Astrocyte (in vitro differentiated cells and primary cell): ENCODE data around the gene OR2A14. TPM values are rescaled to one million over a fixed set of nuclear protein-coding genes. Genes with fewer than 3 reads are reported as not detected.

ENCODE experiments used
- DNase-seq: peaks from one replicate; pipeline ENCODE4 v3.0.0-alpha.2; 2010; ENCODE audit warnings: low read depth
- FAIRE-seq: peaks from 2 replicates; lab custom pipeline; 2011; peaks lifted over from hg19 to GRCh38; lab: Jason Lieb, UNC
- H2AFZ ChIP-seq: 2 replicates; pipeline ENCODE4 v1.6.0; 2012; ENCODE audit warnings: low read depth, low read length, inconsistent platforms
- H3K27ac ChIP-seq: 2 replicates; pipeline ENCODE4 v1.5.1; 2011; ENCODE audit warnings: low read depth, low read length, inconsistent platforms
- H3K27me3 ChIP-seq: 2 replicates; pipeline ENCODE4 v1.6.0; 2011; ENCODE audit warnings: low read length, inconsistent platforms; ENCODE audit not compliant: insufficient read depth
- H3K36me3 ChIP-seq: 2 replicates; pipeline ENCODE4 v1.5.1; 2011; ENCODE audit warnings: low read length, inconsistent platforms; ENCODE audit not compliant: insufficient read depth
- H3K4me1 ChIP-seq: 2 replicates; pipeline ENCODE4 v1.5.1; 2011; ENCODE audit warnings: low read length, inconsistent platforms; ENCODE audit not compliant: insufficient read depth
- H3K4me2 ChIP-seq: 2 replicates; pipeline ENCODE4 v1.6.0; 2012; ENCODE audit warnings: low read length, inconsistent platforms
- H3K4me3 ChIP-seq: 2 replicates; pipeline ENCODE4 v1.5.1; 2011; ENCODE audit warnings: low read depth, mild to moderate bottlenecking, low read length, inconsistent platforms; ENCODE audit not compliant: insufficient read depth
- H3K79me2 ChIP-seq: 2 replicates; pipeline ENCODE4 v1.6.0; 2012; ENCODE audit warnings: mild to moderate bottlenecking, low read length, inconsistent platforms; ENCODE audit not compliant: insufficient read depth
- H3K9ac ChIP-seq: 2 replicates; pipeline ENCODE4 v1.6.0; 2012; ENCODE audit warnings: mild to moderate bottlenecking, low read length, inconsistent platforms
- H3K9me3 ChIP-seq: 2 replicates; pipeline ENCODE4 v1.5.1; 2012; ENCODE audit warnings: low read depth, mild to moderate bottlenecking, low read length, inconsistent platforms; ENCODE audit not compliant: insufficient read depth
- H4K20me1 ChIP-seq: 2 replicates; pipeline ENCODE4 v1.6.0; 2012; ENCODE audit warnings: low read length, inconsistent platforms; ENCODE audit not compliant: insufficient read depth
- H3K27ac Mint-ChIP-seq: one replicate; pipeline ENCODE4 v1.8.0; 2021; ENCODE audit warnings: mild to moderate bottlenecking, mixed read lengths; ENCODE audit not compliant: unreplicated experiment
- H3K27me3 Mint-ChIP-seq: one replicate; pipeline ENCODE4 v1.8.0; 2021; ENCODE audit warnings: low read depth, mixed read lengths; ENCODE audit not compliant: unreplicated experiment
- H3K36me3 Mint-ChIP-seq: one replicate; pipeline ENCODE4 v1.8.0; 2021; ENCODE audit warnings: low read depth, mixed read lengths; ENCODE audit not compliant: unreplicated experiment
- H3K4me1 Mint-ChIP-seq: one replicate; pipeline ENCODE4 v1.8.0; 2021; ENCODE audit warnings: low read depth, mixed read lengths; ENCODE audit not compliant: unreplicated experiment
- H3K4me3 Mint-ChIP-seq: one replicate; pipeline ENCODE4 v1.8.0; 2021; ENCODE audit warnings: mild to moderate bottlenecking, moderate library complexity, mixed read lengths; ENCODE audit not compliant: unreplicated experiment
- H3K9me3 Mint-ChIP-seq: one replicate; pipeline ENCODE4 v1.8.0; 2021; ENCODE audit warnings: mild to moderate bottlenecking, mixed read lengths; ENCODE audit not compliant: unreplicated experiment
- EZH2 ChIP-seq: IDR thresholded peaks from 2 replicates; pipeline ENCODE4 v1.6.1; 2012; ENCODE audit warnings: mild to moderate bottlenecking, low read length, inconsistent platforms; ENCODE audit not compliant: insufficient read depth
- total RNA-seq: library from RNA; stranded (reverse); gene quantifications from 2 replicates; pipeline ENCODE4 v1.2.1, GENCODE V29; 2021
- TF ChIP-seq, protein P1 (sequence below): IDR thresholded peaks from 2 replicates; pipeline ENCODE4 v1.5.1; 2011; ENCODE audit warnings: low read depth, mild to moderate bottlenecking, inconsistent platforms, low read length, moderate library complexity; ENCODE audit not compliant: insufficient read depth

Gene OR2A14
- total RNA-seq, 1 donor from 2014 or later: not detected

DNA sequence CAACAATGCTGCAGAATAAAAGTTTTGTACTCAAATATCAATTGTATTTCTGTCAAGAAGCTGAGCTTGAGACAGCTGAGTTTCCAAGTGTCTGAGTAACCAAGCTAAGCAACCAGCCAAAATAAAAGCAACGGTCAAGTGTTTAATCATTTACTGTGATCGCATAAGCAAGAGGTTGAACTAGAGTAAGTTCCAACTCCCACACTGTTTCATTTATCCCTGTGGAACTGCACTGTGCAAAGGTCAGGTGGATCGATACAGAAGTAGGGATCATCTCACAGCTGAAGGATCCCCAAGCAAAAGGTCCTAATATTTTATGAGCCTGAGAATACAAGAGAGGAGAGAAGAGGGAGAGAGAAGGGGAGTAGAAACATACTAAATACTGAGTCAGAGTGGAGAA is 21.4 kb downstream of the OR2A14 start:
- Mint-ChIP-seq H3K9me3 (peaks cover 10% of the 10 kb centered on the region), H3K27me3 (no peaks in the 10 kb centered on the region), H3K36me3 (no peaks in the 10 kb centered on the region), H3K27ac (no peak overlapping the region), H3K4me1 (no peaks in the 10 kb centered on the region), H3K4me3 (no peak overlapping the region)
- H3K79me2 ChIP-seq: no peaks in the 10 kb centered on the region
- H3K27me3 ChIP-seq: no peaks in the 10 kb centered on the region
- H3K9ac ChIP-seq: no peak overlapping the region
- no peak overlapping the region for H3K4me3 ChIP-seq
- DNase-seq (no peak), FAIRE-seq (no peak)
- H3K36me3 ChIP-seq: no peaks in the 10 kb centered on the region
- H2AFZ ChIP-seq: no peak overlapping the region
- no peak overlapping the region for H3K4me2 ChIP-seq
- peaks cover 2% of the 10 kb centered on the region for H3K9me3 ChIP-seq
- no peaks in the 10 kb centered on the region for H4K20me1 ChIP-seq
- TF ChIP-seq, protein P1, sequence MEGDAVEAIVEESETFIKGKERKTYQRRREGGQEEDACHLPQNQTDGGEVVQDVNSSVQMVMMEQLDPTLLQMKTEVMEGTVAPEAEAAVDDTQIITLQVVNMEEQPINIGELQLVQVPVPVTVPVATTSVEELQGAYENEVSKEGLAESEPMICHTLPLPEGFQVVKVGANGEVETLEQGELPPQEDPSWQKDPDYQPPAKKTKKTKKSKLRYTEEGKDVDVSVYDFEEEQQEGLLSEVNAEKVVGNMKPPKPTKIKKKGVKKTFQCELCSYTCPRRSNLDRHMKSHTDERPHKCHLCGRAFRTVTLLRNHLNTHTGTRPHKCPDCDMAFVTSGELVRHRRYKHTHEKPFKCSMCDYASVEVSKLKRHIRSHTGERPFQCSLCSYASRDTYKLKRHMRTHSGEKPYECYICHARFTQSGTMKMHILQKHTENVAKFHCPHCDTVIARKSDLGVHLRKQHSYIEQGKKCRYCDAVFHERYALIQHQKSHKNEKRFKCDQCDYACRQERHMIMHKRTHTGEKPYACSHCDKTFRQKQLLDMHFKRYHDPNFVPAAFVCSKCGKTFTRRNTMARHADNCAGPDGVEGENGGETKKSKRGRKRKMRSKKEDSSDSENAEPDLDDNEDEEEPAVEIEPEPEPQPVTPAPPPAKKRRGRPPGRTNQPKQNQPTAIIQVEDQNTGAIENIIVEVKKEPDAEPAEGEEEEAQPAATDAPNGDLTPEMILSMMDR: no peak
- no peak for TF ChIP-seq EZH2
- H3K27ac ChIP-seq: no peak overlapping the region
- no peaks in the 10 kb centered on the region for H3K4me1 ChIP-seq

GRCh38 chr7:144148224-144148827 is 25.4 kb downstream of the OR2A14 start:
- H4K20me1 ChIP-seq: no peaks in the 10 kb centered on the region
- H3K9me3 ChIP-seq: peaks cover 2% of the 10 kb centered on the region
- no peak for TF ChIP-seq EZH2
- H2AFZ ChIP-seq: no peak overlapping the region
- Mint-ChIP-seq H3K27me3 (no peaks in the 10 kb centered on the region), H3K9me3 (peaks cover 17% of the 10 kb centered on the region), H3K4me1 (no peaks in the 10 kb centered on the region), H3K4me3 (no peak overlapping the region), H3K36me3 (no peaks in the 10 kb centered on the region), H3K27ac (no peak overlapping the region)
- H3K27me3 ChIP-seq: no peaks in the 10 kb centered on the region
- no peaks in the 10 kb centered on the region for H3K4me1 ChIP-seq
- no peak for DNase-seq
- no peaks in the 10 kb centered on the region for H3K79me2 ChIP-seq
- H3K4me3 ChIP-seq: no peak overlapping the region
- H3K9ac ChIP-seq: no peak overlapping the region
- FAIRE-seq: no peak
- H3K4me2 ChIP-seq: no peak overlapping the region
- no peak overlapping the region for H3K27ac ChIP-seq
- no peaks in the 10 kb centered on the region for H3K36me3 ChIP-seq

DNA sequence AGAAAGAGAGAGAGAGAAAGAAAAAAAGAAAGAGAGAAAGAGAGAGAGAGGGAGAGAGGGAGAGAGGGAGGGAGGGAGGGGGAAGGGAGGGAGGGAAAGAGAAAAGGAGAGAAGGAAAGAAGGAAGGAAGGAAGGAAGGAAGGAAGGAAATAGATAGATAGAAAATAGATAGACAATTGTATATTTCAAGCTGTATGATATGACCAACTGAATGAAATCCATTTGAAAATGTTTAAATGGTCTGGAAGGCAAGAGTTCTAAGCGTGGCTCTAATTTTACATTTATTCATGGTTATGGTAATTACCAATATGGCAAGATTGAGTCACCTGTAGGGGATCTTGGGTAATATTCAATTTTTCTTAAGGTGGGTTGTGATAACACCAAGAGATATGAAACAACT is 35.9 kb downstream of the OR2A14 start:
- H3K27me3 ChIP-seq: no peaks in the 10 kb centered on the region
- H3K9ac ChIP-seq: no peak overlapping the region
- H3K9me3 Mint-ChIP-seq: no peaks in the 10 kb centered on the region
- H3K36me3 Mint-ChIP-seq: no peaks in the 10 kb centered on the region
- H3K4me3 ChIP-seq: no peak overlapping the region
- no peaks in the 10 kb centered on the region for H3K9me3 ChIP-seq
- H3K36me3 ChIP-seq: no peaks in the 10 kb centered on the region
- no peaks in the 10 kb centered on the region for H3K4me1 Mint-ChIP-seq
- H3K4me3 Mint-ChIP-seq: no peak overlapping the region
- no peak overlapping the region for H3K4me2 ChIP-seq
- no peaks in the 10 kb centered on the region for H3K79me2 ChIP-seq
- FAIRE-seq (no peak), DNase-seq (no peak)
- no peak overlapping the region for H3K27ac Mint-ChIP-seq
- no peak for TF ChIP-seq EZH2
- TF ChIP-seq, protein P1: no peak
- no peaks in the 10 kb centered on the region for H4K20me1 ChIP-seq
- no peak overlapping the region for H2AFZ ChIP-seq
- H3K4me1 ChIP-seq: no peaks in the 10 kb centered on the region
- no peaks in the 10 kb centered on the region for H3K27me3 Mint-ChIP-seq
- H3K27ac ChIP-seq: no peak overlapping the region
